OCI-LY3 (cell line): ENCODE data around the gene SMAD4.

Source experiments
- H2AFZ ChIP-seq: fragments of 200-600, 300-600 bp; shearing (Covaris generic); 2 replicates; pipeline ENCODE4 v1.6.0; 2014; ENCODE audit warnings: antibody characterized with exemption, low read depth, low read length
- H3K27ac ChIP-seq: fragments of 200-600, 300-600 bp; sonication (generic); 2 replicates; pipeline ENCODE4 v1.5.1; 2014; ENCODE audit warnings: mild to moderate bottlenecking, low read length, moderate library complexity, mixed read lengths
- H3K27me3 ChIP-seq: fragments of 200-600, 300-600 bp; sonication (generic); 2 replicates; pipeline ENCODE4 v1.6.1; 2014; ENCODE audit warnings: low read depth, low read length, mixed read lengths
- H3K36me3 ChIP-seq: fragments of 200-600, 300-600 bp; sonication (generic); replicated peaks from 2 replicates; pipeline ENCODE3; 2014; ENCODE audit warnings: low read depth, low read length, mixed read lengths
- H3K4me1 ChIP-seq: fragments of 300-600, 200-600 bp; sonication (generic); 2 replicates; pipeline ENCODE4 v1.6.1; 2014; ENCODE audit warnings: low read length, mixed read lengths
- H3K4me2 ChIP-seq: fragments of 200-600, 300-600 bp; sonication (generic); 2 replicates; pipeline ENCODE4 v1.6.1; 2014; ENCODE audit warnings: low read length, mixed read lengths
- H3K4me3 ChIP-seq: fragments of 300-600, 200-600 bp; sonication (generic); 2 replicates; pipeline ENCODE4 v1.5.1; 2014; ENCODE audit warnings: antibody characterized with exemption, mild to moderate bottlenecking, low read length, moderate library complexity
- H3K79me2 ChIP-seq: fragments of 300-600, 200-600 bp; shearing (Covaris generic); 2 replicates; pipeline ENCODE4 v1.6.1; 2014; ENCODE audit warnings: mild to moderate bottlenecking, low read length, mixed read lengths
- H3K9ac ChIP-seq: fragments of 300-600, 200-600 bp; shearing (Covaris generic); 2 replicates; pipeline ENCODE4 v1.6.0; 2014; ENCODE audit warnings: mild to moderate bottlenecking, low read length, moderate library complexity
- H3K9me3 ChIP-seq: fragments of 200-600, 300-600 bp; shearing (Covaris generic); 2 replicates; pipeline ENCODE4 v1.6.1; 2014; ENCODE audit warnings: low read length, mixed read lengths; ENCODE audit not compliant: insufficient read depth
- H4K20me1 ChIP-seq: fragments of 200-600, 300-600 bp; sonication (generic); 2 replicates; pipeline ENCODE4 v1.6.1; 2016; ENCODE audit warnings: low read length, mixed read lengths; ENCODE audit not compliant: insufficient read depth
- CTCF ChIP-seq: fragments of 200-600, 300-600 bp; sonication (generic); IDR thresholded peaks from 2 replicates; pipeline ENCODE4 v1.5.1; 2014; ENCODE audit warnings: antibody characterized with exemption, low read length, low read depth
- EZH2phosphoT487 ChIP-seq: fragments of 200-600 bp; shearing (Covaris generic); IDR thresholded peaks from 2 replicates; pipeline ENCODE4 v1.6.1; 2018; ENCODE audit warnings: antibody characterized with exemption, mixed run types, low read depth

SMAD4 gene

GRCh38 chr18:51077217-51077616 is 47.2 kb downstream of the SMAD4 start:
- H2AFZ ChIP-seq = no peak overlapping the region
- peak overlapping the region; percentile 88 for H3K27ac ChIP-seq
- H3K27me3 ChIP-seq = no peaks in the 10 kb centered on the region
- peaks cover 92% of the 10 kb centered on the region for H3K4me1 ChIP-seq
- H3K4me3 ChIP-seq = peak overlapping the region; percentile 38
- peaks cover 78% of the 10 kb centered on the region for H3K79me2 ChIP-seq
- peaks cover 58% of the 10 kb centered on the region for H3K36me3 ChIP-seq
- no peaks in the 10 kb centered on the region for H3K9me3 ChIP-seq
- H3K9ac ChIP-seq = peak overlapping the region; percentile 59
- TF ChIP-seq CTCF (no peak), EZH2phosphoT487 (no peak)
- H3K4me2 ChIP-seq = peak overlapping the region; percentile 69
- H4K20me1 ChIP-seq = no peaks in the 10 kb centered on the region

GRCh38 chr18:51078026-51078425 is 48.0 kb downstream of the SMAD4 start:
- H3K9ac ChIP-seq = peak overlapping the region; percentile 56
- peaks cover 50% of the 10 kb centered on the region for H3K36me3 ChIP-seq
- H3K4me1 ChIP-seq = peaks cover 97% of the 10 kb centered on the region
- peak overlapping the region; percentile 69 for H3K4me2 ChIP-seq
- H3K27me3 ChIP-seq = no peaks in the 10 kb centered on the region
- H3K79me2 ChIP-seq = peaks cover 70% of the 10 kb centered on the region
- no peaks in the 10 kb centered on the region for H3K9me3 ChIP-seq
- H2AFZ ChIP-seq = no peak overlapping the region
- peak overlapping the region; percentile 25 for H3K4me3 ChIP-seq
- no peaks in the 10 kb centered on the region for H4K20me1 ChIP-seq
- peak overlapping the region; percentile 88 for H3K27ac ChIP-seq
- TF ChIP-seq CTCF (no peak), EZH2phosphoT487 (no peak)

- peak overlapping the region; percentile 74 for H3K9ac ChIP-seq
- peak overlapping the region; percentile 88 for H3K27ac ChIP-seq
- H3K27me3 ChIP-seq = no peaks in the 10 kb centered on the region
- peaks cover 11% of the 10 kb centered on the region; the same call in 1 of the 2 replicates for H3K9me3 ChIP-seq
- H3K79me2 ChIP-seq = peaks cover 56% of the 10 kb centered on the region
- peaks cover 78% of the 10 kb centered on the region for H3K36me3 ChIP-seq
- no peak overlapping the region for H2AFZ ChIP-seq
- H4K20me1 ChIP-seq = no peaks in the 10 kb centered on the region
- peaks cover 71% of the 10 kb centered on the region for H3K4me1 ChIP-seq
- H3K4me3 ChIP-seq = peak overlapping the region; percentile 52
- peak overlapping the region; percentile 76 for H3K4me2 ChIP-seq
- no peak for TF ChIP-seq CTCF
These were observed 52.7 kb downstream of the SMAD4 start for GRCh38 chr18:51082571-51083267.

- Histone ChIP-seq H3K36me3 (peaks cover 78% of the 10 kb centered on the region), H3K27me3 (no peaks in the 10 kb centered on the region), H4K20me1 (no peaks in the 10 kb centered on the region), H3K9me3 (peaks cover 18% of the 10 kb centered on the region; the same call in 1 of the 2 replicates), H3K4me3 (peak overlapping the region; percentile 52), H3K4me2 (peak overlapping the region; percentile 76), H3K4me1 (peaks cover 64% of the 10 kb centered on the region), H3K9ac (peak overlapping the region; percentile 74), H3K79me2 (peaks cover 49% of the 10 kb centered on the region), H3K27ac (peak overlapping the region; percentile 88), H2AFZ (no peak overlapping the region)
- TF ChIP-seq CTCF = no peak
- no peak for TF ChIP-seq EZH2phosphoT487
These were observed 53.4 kb downstream of the SMAD4 start for GRCh38 chr18:51083398-51083797.
